ENCODE measurements around the gene MLPH. TPM values are rescaled to one million over a fixed set of nuclear protein-coding genes. Genes with fewer than 3 reads are reported as not detected.
A peak's percentile ranks its signal among the peaks of the same experiment; 100 is the strongest.

MLPH gene
- total RNA-seq, 1 experiment from 2014 or later, result 159 TPM

DNA sequence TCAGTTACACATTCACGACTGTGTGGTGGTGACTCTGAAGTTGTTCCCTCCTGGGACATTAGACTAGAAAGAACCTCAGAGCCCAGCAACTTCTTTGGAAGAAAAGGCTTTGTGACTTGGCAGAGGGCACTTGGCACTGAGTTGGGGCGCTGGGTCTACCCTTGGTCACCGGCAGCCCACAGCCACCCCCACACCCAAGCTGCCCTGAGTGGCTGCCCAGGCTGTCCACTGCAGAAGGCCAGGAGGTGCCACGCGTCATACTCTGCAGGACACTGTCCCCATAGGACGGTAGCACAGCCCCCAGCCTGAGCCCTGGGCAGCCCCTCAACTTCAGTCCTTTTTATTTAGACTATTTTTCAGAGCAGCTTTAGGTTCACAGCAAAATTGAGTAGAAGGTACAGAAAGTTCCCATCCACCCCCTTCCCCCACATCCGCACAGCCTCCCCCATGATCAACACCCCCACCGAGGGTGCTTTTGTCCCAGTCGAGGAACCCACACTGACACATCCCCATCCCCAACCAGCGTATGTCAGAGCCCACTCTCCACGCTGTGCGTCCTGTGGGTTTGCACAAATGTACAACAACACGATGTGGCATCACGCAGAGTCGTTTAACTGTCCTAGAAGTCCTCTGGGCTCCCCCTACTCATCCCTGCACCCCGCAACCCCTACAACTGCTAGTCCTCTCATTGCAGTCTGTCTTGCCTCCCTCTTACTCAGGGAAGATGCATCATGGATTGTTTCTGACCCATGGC, 80.4 kb downstream of the MLPH start:
- no peak for DNase-seq (ENCODE audit: low read depth)

GRCh38 chr2:237568121-237568660, 81.1 kb downstream of the MLPH start:
- DNase-seq (ENCODE audit: low read depth), result no peak

GRCh38 chr2:237569041-237569440, 82.0 kb downstream of the MLPH start:
- DNase-seq (ENCODE audit: low read depth), result no peak

DNA sequence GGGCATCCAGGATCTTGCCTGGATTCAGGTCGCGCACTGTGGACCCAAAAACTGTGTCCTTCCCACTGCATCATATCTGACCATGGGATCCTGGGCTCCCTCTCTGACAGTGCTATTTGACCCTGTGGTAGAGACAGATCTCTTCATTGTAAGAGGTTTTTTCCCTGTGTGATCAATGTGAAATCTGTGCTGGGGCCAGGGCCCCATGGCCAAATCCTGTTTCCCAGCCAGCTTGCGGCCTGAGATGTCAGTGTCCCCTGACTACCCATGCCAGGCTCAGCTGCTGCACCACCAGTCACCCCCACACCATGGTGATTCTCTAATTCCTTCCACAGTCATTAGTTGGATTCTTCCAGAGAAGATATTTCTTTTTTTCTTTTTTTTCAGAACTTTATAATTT, 82.8 kb downstream of the MLPH start:
- DNase-seq (ENCODE audit: low read depth), result no peak

- DNase-seq (ENCODE audit: low read depth), result no peak
These were observed 83.8 kb downstream of the MLPH start for GRCh38 chr2:237570776-237571335.

DNA sequence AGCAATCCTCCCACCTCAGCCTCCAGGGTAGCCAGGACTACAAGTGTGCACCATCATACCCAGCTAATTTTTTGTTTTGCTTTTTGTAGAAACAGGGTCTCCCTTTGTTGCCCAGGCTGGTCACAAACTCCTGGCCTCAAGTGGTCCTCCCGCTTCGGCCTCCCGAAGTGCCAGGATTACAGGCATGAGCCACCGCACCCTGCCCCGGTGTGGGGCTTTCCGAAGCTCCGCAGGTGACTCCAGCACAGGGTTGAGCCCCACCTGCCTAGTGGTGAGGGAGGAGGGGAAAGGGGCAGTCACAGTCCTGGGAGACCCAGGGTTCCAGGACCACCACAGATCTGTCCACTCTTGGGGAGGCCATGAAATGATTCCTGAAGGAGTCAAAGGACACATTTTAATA, 84.5 kb downstream of the MLPH start:
- no peak for DNase-seq (ENCODE audit: low read depth)

DNA sequence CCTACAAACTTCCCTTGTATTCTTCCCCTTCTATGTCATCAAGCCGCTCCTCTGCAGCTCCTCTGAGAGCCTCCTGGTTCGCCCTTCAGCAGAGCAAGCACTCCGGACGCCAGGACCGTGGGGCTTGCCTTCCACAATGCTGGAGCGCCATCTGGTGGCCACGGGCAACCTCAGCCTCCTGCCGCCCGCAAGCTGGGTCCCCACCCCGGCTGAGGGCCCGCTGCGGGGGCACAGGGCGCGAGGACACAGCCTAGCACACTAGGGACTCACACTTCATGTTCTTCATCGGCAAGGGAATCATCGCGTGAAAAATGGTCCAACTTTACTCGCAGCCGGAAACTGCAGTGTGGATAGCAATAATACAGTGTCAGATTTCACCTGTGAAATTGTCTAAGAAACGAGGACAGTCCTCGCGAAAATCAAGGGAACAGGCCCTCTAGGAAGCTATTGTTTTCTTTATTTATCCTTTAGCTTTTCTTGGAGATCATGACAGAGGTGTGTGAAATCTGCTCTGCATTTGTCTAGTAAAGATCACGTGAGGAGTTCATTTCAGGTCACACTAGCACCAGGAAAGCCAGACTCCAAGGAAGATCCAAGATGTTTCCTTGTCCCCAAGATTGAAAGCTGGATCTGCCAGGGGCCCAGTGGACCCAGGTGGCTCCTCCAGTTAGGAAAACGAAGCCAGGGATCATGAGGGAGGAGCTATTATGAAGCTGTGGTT, 85.1 kb downstream of the MLPH start:
- DNase-seq (ENCODE audit: low read depth), result peak; percentile 86

GRCh38 chr2:237572742-237573101, 85.7 kb downstream of the MLPH start:
- peak; percentile 20 for DNase-seq (ENCODE audit: low read depth)

DNA sequence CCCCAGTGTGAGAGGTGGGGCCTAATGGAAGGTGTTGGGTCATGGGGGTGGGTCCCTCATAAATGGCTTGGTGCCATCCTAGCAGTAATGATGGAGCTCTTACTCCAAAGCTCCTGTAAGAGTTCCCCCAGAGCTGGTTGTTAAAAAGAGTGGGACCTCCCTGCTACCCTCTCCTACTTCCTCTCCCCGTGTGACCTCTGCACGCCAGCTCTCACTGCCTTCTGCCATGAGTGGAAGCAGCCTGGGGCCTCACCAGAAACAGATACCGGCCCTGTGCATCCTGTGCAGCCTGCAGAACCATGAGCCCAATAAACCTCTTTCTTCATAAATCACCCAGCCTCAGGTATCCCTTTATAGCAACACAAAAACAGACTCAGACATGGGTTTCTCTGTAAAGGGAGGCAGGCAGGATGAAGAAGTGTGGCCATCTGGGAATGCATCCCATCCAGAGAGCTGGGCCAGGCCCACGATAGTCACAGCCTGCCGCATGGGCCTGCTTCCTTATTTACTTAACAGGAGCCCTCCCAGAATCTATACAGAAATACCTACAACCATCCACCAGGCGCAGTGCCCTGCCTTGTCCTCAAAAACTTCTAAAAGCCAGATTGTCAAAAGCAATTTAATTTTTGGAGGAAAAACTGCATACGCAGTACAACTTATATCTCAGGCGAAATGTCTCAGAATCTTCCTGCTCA, 86.8 kb downstream of the MLPH start:
- DNase-seq (ENCODE audit: low read depth), result no peak

DNA sequence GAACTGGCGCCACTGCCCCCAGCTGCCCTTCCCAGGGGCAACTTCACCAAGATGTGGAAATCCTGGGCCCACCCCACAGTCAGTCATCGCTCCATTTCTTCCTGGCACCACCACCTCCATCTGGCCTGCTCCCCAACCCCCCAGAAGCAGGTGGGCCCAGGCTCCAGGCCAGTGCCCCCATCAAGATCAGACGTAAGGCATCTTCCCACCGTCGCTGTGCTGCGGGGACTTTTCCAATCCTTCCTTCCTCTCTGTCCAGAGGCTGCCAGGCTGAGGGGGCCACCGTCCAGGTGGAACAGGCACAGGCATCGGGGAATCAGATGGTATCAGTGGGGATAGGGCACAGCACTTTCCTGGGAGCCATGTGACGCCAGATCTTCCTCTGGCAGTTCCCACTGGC, 87.4 kb downstream of the MLPH start:
- DNase-seq (ENCODE audit: low read depth), result no peak

DNA sequence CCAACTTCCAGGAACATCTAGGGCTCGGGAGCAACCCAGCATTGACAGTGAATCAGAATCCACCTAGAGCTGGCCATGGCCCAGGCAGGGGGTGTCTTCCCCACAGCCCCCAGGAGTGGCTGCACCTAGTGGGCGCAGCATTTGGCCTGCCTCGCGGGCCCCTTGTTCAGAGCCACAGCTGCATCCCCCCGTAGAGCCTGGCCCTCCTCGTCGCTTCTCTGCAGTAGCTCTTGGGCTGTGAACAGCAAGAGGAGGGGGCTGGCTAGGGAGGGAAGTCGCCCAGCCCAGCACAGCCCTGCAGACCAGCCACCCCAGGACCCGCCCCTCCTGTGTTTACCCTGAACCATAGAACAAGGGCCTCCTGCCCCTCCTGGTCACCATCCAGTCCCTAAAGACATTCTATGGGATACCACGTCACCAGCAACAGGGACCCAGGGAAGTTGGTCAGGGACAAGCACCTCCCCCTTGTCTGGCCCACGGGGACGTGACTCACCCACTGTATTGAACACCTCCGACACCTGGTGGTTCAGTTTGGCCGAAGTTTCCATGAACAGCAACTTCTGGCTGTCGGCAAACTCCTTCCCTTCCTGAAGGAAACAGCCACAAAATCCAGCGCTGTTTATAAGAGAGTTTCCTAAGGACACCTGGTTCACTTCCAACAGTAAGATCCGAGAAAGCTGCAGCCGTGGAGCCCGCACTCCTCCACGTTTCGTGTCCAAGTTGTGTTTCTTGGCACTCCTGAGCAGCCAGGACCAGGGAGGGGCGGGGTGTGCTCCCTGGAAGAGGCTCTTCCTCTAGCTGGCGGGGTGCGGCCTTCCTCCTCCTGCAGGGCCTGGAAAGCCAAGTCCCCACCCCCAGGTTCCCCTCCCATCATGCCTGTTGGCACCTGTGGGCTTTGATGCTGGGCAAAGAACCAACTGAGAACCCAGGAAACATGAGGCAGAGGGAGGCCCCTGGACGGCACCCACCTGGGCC, 88.1 kb downstream of the MLPH start:
- no peak for DNase-seq (ENCODE audit: low read depth)

- DNase-seq (ENCODE audit: low read depth), result no peak
These were observed 89.1 kb downstream of the MLPH start for GRCh38 chr2:237575869-237576862.

- no peak for DNase-seq (ENCODE audit: low read depth)
These were observed 89.9 kb downstream of the MLPH start for GRCh38 chr2:237576974-237577373.

DNA sequence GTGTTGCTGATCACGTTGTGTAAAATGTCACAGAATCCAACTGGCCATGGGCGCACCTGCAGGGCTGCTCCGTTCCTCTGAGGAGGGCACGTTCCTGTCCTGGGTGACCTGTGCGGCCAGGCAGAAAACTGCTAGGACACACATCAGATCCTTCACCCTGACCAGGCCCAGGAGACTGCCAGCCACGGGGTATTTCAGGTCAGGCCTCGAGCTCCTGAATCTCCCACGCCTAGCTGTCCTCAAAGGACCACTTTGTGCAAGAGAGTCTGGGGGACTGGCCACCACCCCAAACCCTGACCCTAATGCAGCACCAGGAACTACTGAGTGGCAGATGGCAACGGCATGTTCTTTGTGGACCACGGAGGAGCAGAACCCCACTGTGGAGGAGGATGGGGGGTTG, 90.4 kb downstream of the MLPH start:
- DNase-seq (ENCODE audit: low read depth), result no peak

DNA sequence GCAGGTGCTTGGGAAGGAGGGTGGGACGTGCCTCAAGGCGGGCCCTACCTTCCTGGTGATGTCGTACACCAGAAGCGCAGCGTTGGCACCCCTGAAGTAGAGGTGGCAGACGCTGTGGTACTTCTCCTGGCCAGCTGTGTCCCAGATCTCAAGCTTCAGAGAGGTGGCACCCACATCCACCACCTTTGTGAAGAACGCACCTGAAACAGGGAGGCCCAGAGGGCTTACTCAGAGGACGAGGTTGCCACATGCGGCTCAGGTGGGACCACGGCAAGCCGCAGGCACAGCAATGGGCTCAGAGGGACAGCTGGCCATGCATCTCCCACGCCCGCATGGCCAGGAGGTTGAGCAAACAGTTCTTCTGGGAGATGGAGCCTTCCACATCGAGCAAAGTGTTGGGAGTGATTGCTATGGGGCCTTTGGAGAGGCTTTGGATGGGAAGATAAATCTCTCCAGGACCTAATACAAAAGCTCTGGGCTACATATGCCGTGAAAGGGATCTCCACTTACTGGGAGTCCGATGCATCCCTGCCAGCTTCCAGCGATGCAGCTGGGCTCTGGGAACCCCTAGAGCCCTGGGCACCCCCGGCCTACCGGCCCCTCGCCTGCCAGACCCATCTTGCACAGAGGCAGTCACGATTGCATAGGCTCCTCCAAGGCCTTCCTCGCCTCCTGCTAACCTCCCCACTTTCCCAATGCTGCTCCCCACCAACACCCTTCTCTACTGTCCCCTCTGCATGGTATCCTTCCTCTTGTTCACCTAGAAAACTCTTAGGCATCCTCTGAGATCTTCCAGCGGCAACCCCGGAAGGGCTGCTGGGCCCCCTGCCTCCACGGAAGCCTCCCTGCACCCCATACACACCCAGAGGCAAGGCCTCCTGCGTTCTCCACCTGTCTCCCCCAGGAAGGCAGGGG, 91.2 kb downstream of the MLPH start:
- DNase-seq (ENCODE audit: low read depth), result no peak

DNA sequence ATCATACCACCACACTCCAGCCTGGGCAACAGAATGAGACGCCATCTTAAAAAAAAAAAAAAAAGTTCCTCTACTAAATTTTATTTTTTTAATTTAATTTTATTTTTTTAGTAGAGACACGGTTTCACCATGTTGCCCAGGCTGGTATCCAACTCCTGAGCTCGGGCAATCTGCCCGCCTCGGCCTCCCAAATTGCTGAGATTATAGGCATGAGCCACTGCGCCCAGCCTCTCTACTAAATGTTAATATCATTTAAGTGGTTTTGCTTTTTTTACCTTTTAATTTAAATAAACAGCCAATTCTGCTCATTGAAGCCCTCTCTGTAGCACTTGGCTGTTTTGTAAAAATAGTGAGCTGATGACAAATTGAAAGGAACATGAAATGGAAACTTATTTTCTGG, 94.3 kb downstream of the MLPH start:
- DNase-seq (ENCODE audit: low read depth), result no peak

GRCh38 chr2:237581751-237582746, 95.0 kb downstream of the MLPH start:
- peak; percentile 77 for DNase-seq (ENCODE audit: low read depth)

Data from RPMI7951 (cell line).